Gastrocnemius medialis (tissue), 4 donors: Measurements from ENCODE around the gene TAS2R16.

Experiments
- CTCF ChIP-seq, 5 experiments: fragments of 450-650 bp in 3 of 5; fragments of 200-600 bp in 2 of 5; sonication (generic) in 2 of 5; IDR thresholded peaks in 4 of 5; conservative IDR thresholded peaks in 1 of 5; 1 replicate in 4 of 5; 2 replicates in 1 of 5; pipeline ENCODE4 v1.5.1; 2016 to 2019; ENCODE audit warnings: antibody characterized with exemption in 5 of 5, mild to moderate bottlenecking in 3 of 5, moderate library complexity in 3 of 5
- POLR2A ChIP-seq, 2 donors: fragments of 450-650 bp; IDR thresholded peaks; one replicate each; pipeline ENCODE4 v1.6.1; 2017; ENCODE audit warnings: antibody characterized with exemption in 2 of 2, mild to moderate bottlenecking in 2 of 2, moderate library complexity in 2 of 2

DNA sequence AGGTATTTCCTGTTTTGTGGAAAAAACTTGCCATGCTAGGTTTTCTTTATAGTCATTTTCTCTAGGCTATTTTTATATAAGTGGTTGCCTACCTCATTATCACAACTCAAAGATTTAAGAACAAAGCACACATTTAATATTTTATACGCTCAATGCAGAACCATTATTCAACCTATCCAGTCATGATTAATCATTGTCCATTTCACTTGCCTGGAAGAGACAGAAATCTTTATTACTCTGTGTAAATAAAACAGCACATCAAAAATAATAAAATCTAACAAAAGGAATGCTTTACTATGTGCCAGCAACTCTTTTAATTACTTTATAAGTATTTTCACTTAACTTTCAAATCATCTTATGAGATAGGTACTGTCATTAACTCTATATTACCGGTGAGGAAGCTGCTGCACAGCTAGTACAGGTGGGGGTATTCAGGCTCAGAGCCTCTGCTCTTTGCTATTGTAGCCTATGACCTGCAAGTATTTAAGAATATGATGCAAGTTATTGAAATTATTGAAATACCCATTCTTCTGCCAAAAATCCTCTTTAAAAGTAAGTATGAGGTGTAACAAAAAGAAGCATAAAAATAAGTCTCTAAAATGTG is 16.4 kb upstream of the TAS2R16 start:
- TF ChIP-seq CTCF (IDR thresholded peaks at IDR 0.05 in 4 of 5, conservative IDR thresholded peaks at IDR 0.05 in 1 of 5) = no peak
- no peak for TF ChIP-seq POLR2A (IDR thresholded peaks at IDR 0.05)
